Activated CD4-positive, alpha-beta T cell treated with anti-CD3 and anti-CD28 coated beads, Interleukin-2, amount 50 U/mL, for 16 hours (primary cell): ENCODE results near the gene FADS3.
"Not testable (repeated sequence)": the region's sequence is repeated elsewhere in the genome, so short reads cannot be mapped to it uniquely, and the experiment has no call there.

Experiments used
- DNase-seq: peaks from one replicate; pipeline ENCODE4 v3.0.0-alpha.2; 2020

The FADS3 gene

GRCh38 chr11:61897387-61898246, 6.3 kb upstream of the FADS3 start:
- peak; percentile 81 for DNase-seq

GRCh38 chr11:61896665-61897386, 5.5 kb upstream of the FADS3 start:
- no peak for DNase-seq

- no peak for DNase-seq
Measured at GRCh38 chr11:61895718-61896059, 4.3 kb upstream of the FADS3 start.

- no peak for DNase-seq
Measured at GRCh38 chr11:61895046-61895717, 3.8 kb upstream of the FADS3 start.

GRCh38 chr11:61893981-61894380, 2.6 kb upstream of the FADS3 start:
- DNase-seq = no peak

GRCh38 chr11:61892085-61892370, 683 bp upstream of the FADS3 start:
- no peak for DNase-seq

- peak; percentile 20 for DNase-seq
Measured at GRCh38 chr11:61890529-61891330, 615 bp downstream of the FADS3 start.

GRCh38 chr11:61889831-61890230, 1.5 kb downstream of the FADS3 start:
- no peak for DNase-seq

GRCh38 chr11:61888590-61888989, 2.8 kb downstream of the FADS3 start:
- no peak for DNase-seq

GRCh38 chr11:61887839-61888494, 3.4 kb downstream of the FADS3 start:
- DNase-seq = no peak

GRCh38 chr11:61886643-61887042, 4.7 kb downstream of the FADS3 start:
- DNase-seq = no peak

- no peak for DNase-seq
Measured at GRCh38 chr11:61885784-61886580, 5.4 kb downstream of the FADS3 start.

GRCh38 chr11:61885166-61885778, 6.1 kb downstream of the FADS3 start:
- no peak for DNase-seq

GRCh38 chr11:61883947-61884346, 7.4 kb downstream of the FADS3 start:
- no peak for DNase-seq

GRCh38 chr11:61883327-61883726, 8.0 kb downstream of the FADS3 start:
- no peak for DNase-seq

- no peak for DNase-seq
Measured at GRCh38 chr11:61882879-61883278, 8.5 kb downstream of the FADS3 start.

GRCh38 chr11:61882267-61882666, 9.1 kb downstream of the FADS3 start:
- DNase-seq = not testable (repeated sequence)

- no peak for DNase-seq
Measured at GRCh38 chr11:61881397-61881796, 9.9 kb downstream of the FADS3 start.

GRCh38 chr11:61880454-61880853, 10.9 kb downstream of the FADS3 start:
- DNase-seq = no peak

GRCh38 chr11:61880031-61880430, 11.3 kb downstream of the FADS3 start:
- DNase-seq = no peak

GRCh38 chr11:61879152-61879551, 12.2 kb downstream of the FADS3 start:
- no peak for DNase-seq
